Measurements from ENCODE around the gene MGMT.

- TF ChIP-seq SUZ12 (IDR thresholded peaks at IDR 0.05; ENCODE audit: extremely low read depth, insufficient read depth, insufficient read length): no peak
- TF ChIP-seq YY1 (IDR thresholded peaks at IDR 0.05; ENCODE audit: insufficient read depth, insufficient read length): no peak
- TF ChIP-seq ZNF274 (IDR thresholded peaks at IDR 0.05; ENCODE audit: low read depth, low read length): no peak
These were observed 327.0 kb downstream of the MGMT start for GRCh38 chr10:129793996-129794395.
